Esophagus muscularis mucosa (tissue), 4 donors: ENCODE measurements around the gene RBM20. TPM values are rescaled to one million over a fixed set of nuclear protein-coding genes. Genes with fewer than 3 reads are reported as not detected.

Experiments used
- DNase-seq: peaks from one replicate; pipeline ENCODE4 v3.0.0-alpha.2; 2017; ENCODE audit errors: extremely low spot score
- H3K27ac ChIP-seq, 4 donors: fragments of 200-600 bp; sonication (generic); replicated peaks in 1 of 4; 1 replicate in 3 of 4; 2 replicates in 1 of 4; pipeline ENCODE4 v1.5.1; 2016 to 2019; ENCODE audit warnings: mild to moderate bottlenecking in 1 of 4
- H3K27me3 ChIP-seq, 4 donors: fragments of 200-600 bp; sonication (generic); one replicate each; pipeline versions ENCODE4 v1.5.1 to v1.6.0; 2016 to 2019
- H3K36me3 ChIP-seq, 4 donors: fragments of 200-600 bp; sonication (generic); one replicate each; pipeline ENCODE4 v1.5.1; 2016 to 2019
- H3K4me1 ChIP-seq, 4 donors: fragments of 200-600 bp; sonication (generic); one replicate each; pipeline ENCODE4 v1.5.1; 2016 to 2019
- H3K4me3 ChIP-seq, 4 donors: fragments of 200-600 bp; sonication (generic); 1 replicate in 2 of 4; 2 replicates in 2 of 4; pipeline ENCODE4 v1.5.1; 2016 to 2019; ENCODE audit warnings: mild to moderate bottlenecking in 4 of 4, moderate library complexity in 1 of 4
- H3K9me3 ChIP-seq, 4 donors: fragments of 200-600 bp; sonication (generic); 1 replicate in 3 of 4; 2 replicates in 1 of 4; pipeline ENCODE4 v1.5.1; 2016 to 2019
- EP300 ChIP-seq: sonication (generic); formaldehyde crosslinking; IDR thresholded peaks from one replicate; pipeline ENCODE4 v1.6.1; 2017; ENCODE audit warnings: antibody characterized with exemption
- POLR2A ChIP-seq: fragments of 450-650 bp; IDR thresholded peaks from one replicate; pipeline ENCODE4 v1.6.1; 2017; ENCODE audit warnings: antibody characterized with exemption, moderate library complexity, mild to moderate bottlenecking, low read depth
- POLR2AphosphoS5 ChIP-seq, 2 donors: sonication (generic); formaldehyde crosslinking; IDR thresholded peaks; one replicate each; pipeline ENCODE4 v1.6.1; 2017; ENCODE audit warnings: antibody characterized with exemption in 2 of 2
- WGBS: methylation state at CpG from one replicate; pipeline ENCODE4 v1.1.5; 2018; 5-methylcytosine and 5-hydroxymethylcytosine counted together
- intact Hi-C: fragments of 100-400 bp; cut with DNase I; formaldehyde crosslinking; loops from one replicate; pipeline ENCODE4 v1.15.1; 2023
- total RNA-seq, 4 donors: library from RNA; depleted of rRNA; stranded (reverse); fragments of >200 nt; gene quantifications; one replicate each; pipeline versions ENCODE4 v1.1.0 to v1.2.1, GENCODE V29; 2016
- TF ChIP-seq, protein P1 (sequence below), 3 experiments: fragments of 200-600 bp in 2 of 3; fragments of 450-650 bp in 1 of 3; sonication (generic) in 2 of 3; IDR thresholded peaks; one replicate each; pipeline ENCODE4 v1.5.1; 2017 to 2019; ENCODE audit warnings: antibody characterized with exemption in 3 of 3, mild to moderate bottlenecking in 2 of 3, moderate library complexity in 1 of 3

RBM20 gene
- total RNA-seq, 4 donors from 2014 or later, result 5.3 to 7.7 (median 5.8) TPM

- TF ChIP-seq, protein P1, sequence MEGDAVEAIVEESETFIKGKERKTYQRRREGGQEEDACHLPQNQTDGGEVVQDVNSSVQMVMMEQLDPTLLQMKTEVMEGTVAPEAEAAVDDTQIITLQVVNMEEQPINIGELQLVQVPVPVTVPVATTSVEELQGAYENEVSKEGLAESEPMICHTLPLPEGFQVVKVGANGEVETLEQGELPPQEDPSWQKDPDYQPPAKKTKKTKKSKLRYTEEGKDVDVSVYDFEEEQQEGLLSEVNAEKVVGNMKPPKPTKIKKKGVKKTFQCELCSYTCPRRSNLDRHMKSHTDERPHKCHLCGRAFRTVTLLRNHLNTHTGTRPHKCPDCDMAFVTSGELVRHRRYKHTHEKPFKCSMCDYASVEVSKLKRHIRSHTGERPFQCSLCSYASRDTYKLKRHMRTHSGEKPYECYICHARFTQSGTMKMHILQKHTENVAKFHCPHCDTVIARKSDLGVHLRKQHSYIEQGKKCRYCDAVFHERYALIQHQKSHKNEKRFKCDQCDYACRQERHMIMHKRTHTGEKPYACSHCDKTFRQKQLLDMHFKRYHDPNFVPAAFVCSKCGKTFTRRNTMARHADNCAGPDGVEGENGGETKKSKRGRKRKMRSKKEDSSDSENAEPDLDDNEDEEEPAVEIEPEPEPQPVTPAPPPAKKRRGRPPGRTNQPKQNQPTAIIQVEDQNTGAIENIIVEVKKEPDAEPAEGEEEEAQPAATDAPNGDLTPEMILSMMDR (IDR thresholded peaks at IDR 0.05), result no peak
- TF ChIP-seq POLR2AphosphoS5 (IDR thresholded peaks at IDR 0.05) (no peak), EP300 (no peak), POLR2A (no peak)
- Histone ChIP-seq H3K27me3 (no peaks in the 10 kb centered on the region), H3K27ac (no peak overlapping the region), H3K4me1 (peaks cover 0 to 40% (median 6%) of the 10 kb centered on the region in 4 donors), H3K36me3 (no peaks in the 10 kb centered on the region), H3K9me3 (peaks cover 0 to 8% (median 3%) of the 10 kb centered on the region in 4 donors), H3K4me3 (no peak overlapping the region)
- no peak for DNase-seq
- 92% methylated on average over 4 of the region's 4 CpGs for WGBS
- intact Hi-C loops, result no loop called here
These were observed 109.3 kb downstream of the RBM20 start for GRCh38 chr10:110753462-110753861.

GRCh38 chr10:110754375-110755105 lies 110.4 kb downstream of the RBM20 start:
- Histone ChIP-seq H3K9me3 (no peaks in the 10 kb centered on the region), H3K27ac (no peak overlapping the region), H3K27me3 (no peaks in the 10 kb centered on the region), H3K4me3 (no peak overlapping the region), H3K4me1 (peaks cover 0 to 49% (median 12%) of the 10 kb centered on the region in 4 donors), H3K36me3 (no peaks in the 10 kb centered on the region)
- no peak for DNase-seq
- WGBS, result 95% methylated on average over 3 of the region's 3 CpGs
- TF ChIP-seq, protein P1 (IDR thresholded peaks at IDR 0.05), result no peak
- TF ChIP-seq EP300, result no peak
- no peak for TF ChIP-seq POLR2A
- no peak for TF ChIP-seq POLR2AphosphoS5 (IDR thresholded peaks at IDR 0.05)
- intact Hi-C loops, result no loop called here

- Histone ChIP-seq H3K27me3 (no peaks in the 10 kb centered on the region), H3K4me3 (no peak overlapping the region), H3K27ac (no peak overlapping the region), H3K9me3 (no peaks in the 10 kb centered on the region), H3K4me1 (peaks cover 0 to 57% (median 13%) of the 10 kb centered on the region in 4 donors), H3K36me3 (no peaks in the 10 kb centered on the region)
- TF ChIP-seq EP300, result no peak
- TF ChIP-seq, protein P1 (IDR thresholded peaks at IDR 0.05), result no peak
- TF ChIP-seq POLR2A, result no peak
- no peak for TF ChIP-seq POLR2AphosphoS5 (IDR thresholded peaks at IDR 0.05)
- WGBS, result 92% methylated on average over 5 of the region's 6 CpGs
- DNase-seq, result no peak
- intact Hi-C loops, result no loop called here
These were observed 111.6 kb downstream of the RBM20 start for GRCh38 chr10:110755781-110756180.

DNA sequence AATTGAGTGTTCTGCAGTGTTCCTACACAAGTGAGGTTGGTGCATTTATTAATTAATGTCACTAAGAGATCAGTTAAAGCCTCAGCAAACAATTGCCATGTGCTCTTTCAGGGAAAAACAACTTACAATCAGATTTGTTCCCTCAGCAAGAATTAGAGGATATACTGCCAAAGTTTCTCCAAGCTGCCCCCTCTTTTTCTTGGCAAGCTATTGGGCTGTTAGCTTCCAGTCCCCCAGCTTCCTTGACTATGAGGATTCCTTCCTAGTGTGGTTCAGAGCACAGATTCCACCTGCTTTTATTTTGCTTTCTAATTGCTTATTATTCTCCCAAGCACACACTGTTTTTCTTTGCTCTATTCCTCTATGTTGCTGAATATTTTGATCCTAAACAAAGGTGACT lies 112.7 kb downstream of the RBM20 start:
- no peaks in the 10 kb centered on the region for H3K9me3 ChIP-seq
- H3K4me1 ChIP-seq, result peaks cover 0 to 61% (median 13%) of the 10 kb centered on the region in 4 donors
- H3K4me3 ChIP-seq, result no peak overlapping the region
- intact Hi-C loops, result no loop called here
- TF ChIP-seq, protein P1 (IDR thresholded peaks at IDR 0.05), result no peak
- no peak for TF ChIP-seq POLR2A
- no peak for TF ChIP-seq POLR2AphosphoS5 (IDR thresholded peaks at IDR 0.05)
- TF ChIP-seq EP300, result no peak
- H3K27ac ChIP-seq, result no peak overlapping the region
- no peaks in the 10 kb centered on the region for H3K27me3 ChIP-seq
- H3K36me3 ChIP-seq, result no peaks in the 10 kb centered on the region
- DNase-seq, result no peak
